Spinal cord (tissue), 10 donors: ENCODE measurements around the gene MAGEC2. TPM values are rescaled to one million over a fixed set of nuclear protein-coding genes. Genes with fewer than 3 reads are reported as not detected.
A peak's percentile ranks its signal among the peaks of the same experiment; 100 is the strongest.

Source experiments
- DNase-seq, 6 donors: peaks; one replicate each; pipeline versions ENCODE4 v3.0.0 to v3.0.0-alpha.2; 2013 to 2015; ENCODE audit warnings: low spot score in 6 of 6, low read depth in 4 of 6
- H3K27ac ChIP-seq: one replicate; pipeline ENCODE4 v1.5.1; 2013; ENCODE audit warnings: low read depth, low read length, control low read depth
- H3K27me3 ChIP-seq: one replicate; pipeline ENCODE4 v1.6.1; 2013; ENCODE audit warnings: low read length; ENCODE audit not compliant: control insufficient read depth, insufficient read depth
- H3K36me3 ChIP-seq: one replicate; pipeline ENCODE4 v1.6.1; 2013; ENCODE audit warnings: low read length; ENCODE audit not compliant: control insufficient read depth, insufficient read depth
- H3K4me1 ChIP-seq: one replicate; pipeline ENCODE4 v1.6.1; 2013; ENCODE audit warnings: low read length; ENCODE audit not compliant: control insufficient read depth, insufficient read depth
- H3K4me3 ChIP-seq: one replicate; pipeline ENCODE4 v1.5.1; 2013; ENCODE audit warnings: low read depth, low read length, control low read depth
- H3K9me3 ChIP-seq: one replicate; pipeline ENCODE4 v1.6.1; 2013; ENCODE audit warnings: low read length; ENCODE audit not compliant: control insufficient read depth, insufficient read depth
- WGBS: methylation state at CpG from one replicate; pipeline ENCODE4 v1.1.5; 2013; ENCODE audit warnings: missing lambda C conversion rate; ENCODE audit not compliant: insufficient coverage; 5-methylcytosine and 5-hydroxymethylcytosine counted together
- polyA plus RNA-seq, 2 donors: library from polyadenylated mRNA; unstranded; fragments of 120-200 nt; gene quantifications; one replicate each; pipeline ENCODE4 v1.2.1, GENCODE V29; 2013; ENCODE audit not compliant: insufficient read length in 2 of 2
- total RNA-seq, 2 donors: library from RNA; depleted of rRNA in 1 of 2; stranded (reverse); fragments of 120-200 nt in 1 of 2; fragments of >200 nt in 1 of 2; gene quantifications; one replicate each; pipeline versions ENCODE4 v1.2.3 to v1.2.4, GENCODE V29; 2013 to 2014
- donor health status: healthy.

The MAGEC2 gene
- total and polyA plus RNA-seq, 4 donors = not detected

DNA sequence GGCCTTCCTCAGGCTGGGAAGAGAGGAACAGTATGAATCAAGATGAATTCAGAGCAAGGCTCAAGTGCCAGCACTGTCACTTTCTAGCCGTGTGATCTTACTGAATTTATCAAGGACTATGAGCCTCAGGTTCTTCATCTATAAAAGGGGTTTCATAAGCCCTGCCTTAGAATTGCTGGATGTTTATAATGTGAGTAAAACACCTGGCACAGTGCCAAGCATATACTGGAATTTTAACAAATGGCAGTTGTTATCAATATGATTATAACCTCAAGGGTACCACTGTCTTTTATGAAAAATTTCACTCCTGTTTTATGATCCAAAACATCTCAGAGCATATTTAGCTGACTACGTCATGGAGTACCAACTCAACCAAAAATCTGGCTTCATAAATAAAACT, 4.0 kb downstream of the MAGEC2 start:
- Histone ChIP-seq H3K27ac (no peak overlapping the region), H3K9me3 (no peaks in the 10 kb centered on the region), H3K27me3 (no peaks in the 10 kb centered on the region), H3K4me1 (no peaks in the 10 kb centered on the region), H3K4me3 (no peak overlapping the region), H3K36me3 (no peaks in the 10 kb centered on the region)
- DNase-seq = peak in 1 of 6 donors; percentile 4
- WGBS = no CpG with 5 or more reads among the region's 2 CpGs

DNA sequence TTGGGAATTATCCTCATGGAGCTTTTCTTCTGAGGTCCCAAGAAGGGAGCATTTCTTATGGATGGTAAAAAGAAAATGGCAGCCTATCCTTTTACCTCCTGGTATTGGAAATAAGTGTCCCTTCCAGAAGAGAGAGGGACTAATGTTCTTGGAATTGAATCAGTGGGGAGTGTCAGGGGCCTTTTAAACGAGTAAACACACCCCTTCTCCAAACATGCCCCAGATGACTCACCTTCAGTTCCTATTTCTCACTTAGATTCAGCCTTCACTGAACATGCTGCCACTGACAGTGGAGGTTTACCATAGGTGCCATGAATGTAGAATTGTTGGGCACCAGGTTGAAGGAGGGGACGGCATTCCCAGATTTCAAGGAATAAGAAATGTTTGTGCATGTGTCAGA, 19.0 kb downstream of the MAGEC2 start:
- H3K27ac ChIP-seq = no peak overlapping the region
- no peaks in the 10 kb centered on the region for H3K27me3 ChIP-seq
- no peak for DNase-seq
- H3K9me3 ChIP-seq = peaks cover 2% of the 10 kb centered on the region
- no peak overlapping the region for H3K4me3 ChIP-seq
- WGBS = no CpG with 5 or more reads among the region's 2 CpGs
- H3K36me3 ChIP-seq = no peaks in the 10 kb centered on the region
- H3K4me1 ChIP-seq = no peaks in the 10 kb centered on the region

DNA sequence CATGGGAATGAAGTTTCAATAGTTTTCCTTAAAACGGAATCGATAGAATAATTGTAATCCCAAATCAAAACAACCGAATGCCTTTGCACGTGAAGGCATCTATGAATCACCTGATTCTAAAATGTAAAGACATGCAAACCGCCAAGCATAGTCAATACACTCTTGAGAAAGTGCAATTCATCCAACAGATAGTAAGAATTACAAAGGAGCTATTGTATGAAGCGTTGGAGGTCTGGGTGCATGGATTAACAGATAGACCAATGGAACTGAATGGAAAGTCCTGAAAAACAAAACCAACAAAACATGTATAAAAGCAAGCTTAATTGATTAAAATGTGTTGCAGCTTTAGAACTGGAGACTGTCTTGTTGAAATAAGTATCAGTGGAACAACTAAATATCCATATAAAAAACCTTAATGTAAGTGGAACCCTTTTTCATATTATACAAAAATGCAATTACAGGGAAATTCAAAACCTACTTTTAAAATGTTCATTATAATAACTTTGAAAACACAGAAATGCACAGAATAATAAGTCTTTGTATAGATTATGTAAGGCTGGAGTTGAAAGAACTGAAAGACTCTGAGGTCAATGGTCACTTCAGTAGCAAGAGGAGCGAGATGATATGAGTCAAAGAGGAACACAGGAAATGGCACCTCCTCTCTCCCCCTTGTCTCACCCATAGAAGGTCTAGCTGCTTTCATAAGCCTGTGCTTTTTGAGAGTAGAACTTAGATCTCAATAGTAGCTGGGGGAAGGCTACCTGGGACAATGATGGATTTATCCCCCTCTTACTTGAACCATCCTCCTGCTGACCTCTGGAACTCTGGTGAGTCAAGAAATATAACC, 20.1 kb downstream of the MAGEC2 start:
- H3K27ac ChIP-seq = no peak overlapping the region
- no peak overlapping the region for H3K4me3 ChIP-seq
- no peaks in the 10 kb centered on the region for H3K36me3 ChIP-seq
- DNase-seq = no peak
- no peaks in the 10 kb centered on the region for H3K27me3 ChIP-seq
- H3K4me1 ChIP-seq = no peaks in the 10 kb centered on the region
- H3K9me3 ChIP-seq = peaks cover 2% of the 10 kb centered on the region
- no CpG with 5 or more reads among the region's 7 CpGs for WGBS

DNA sequence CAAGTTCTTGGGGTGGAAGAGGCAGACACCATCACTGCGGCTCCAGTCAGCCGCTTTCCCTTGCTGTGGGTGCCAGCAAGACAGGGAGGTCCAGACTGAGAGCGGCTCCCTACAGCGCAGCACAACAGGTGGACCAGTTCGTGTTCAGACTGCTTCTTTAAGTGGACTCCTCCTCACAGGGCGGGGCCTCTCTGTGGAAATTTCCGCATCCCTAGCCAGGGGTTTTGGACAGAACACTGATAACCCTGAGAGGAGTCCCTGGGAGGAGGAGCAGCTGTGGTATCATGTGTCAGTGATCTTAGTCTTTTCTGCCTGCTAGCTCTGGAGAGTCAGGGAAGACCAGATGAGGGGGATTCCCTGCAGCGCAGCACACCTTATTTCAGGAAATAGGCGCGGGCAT, 48.5 kb downstream of the MAGEC2 start:
- WGBS = 81% methylated on average over 9 of the region's 10 CpGs
- H3K27ac ChIP-seq = no peak overlapping the region
- H3K9me3 ChIP-seq = no peaks in the 10 kb centered on the region
- DNase-seq = no peak
- H3K36me3 ChIP-seq = no peaks in the 10 kb centered on the region
- H3K27me3 ChIP-seq = no peaks in the 10 kb centered on the region
- H3K4me3 ChIP-seq = no peak overlapping the region
- no peaks in the 10 kb centered on the region for H3K4me1 ChIP-seq
